ENCODE measurements around the gene CEP68.
"Not testable (repeated sequence)": the region's sequence is repeated elsewhere in the genome, so short reads cannot be mapped to it uniquely, and the experiment has no call there.

The CEP68 gene

DNA sequence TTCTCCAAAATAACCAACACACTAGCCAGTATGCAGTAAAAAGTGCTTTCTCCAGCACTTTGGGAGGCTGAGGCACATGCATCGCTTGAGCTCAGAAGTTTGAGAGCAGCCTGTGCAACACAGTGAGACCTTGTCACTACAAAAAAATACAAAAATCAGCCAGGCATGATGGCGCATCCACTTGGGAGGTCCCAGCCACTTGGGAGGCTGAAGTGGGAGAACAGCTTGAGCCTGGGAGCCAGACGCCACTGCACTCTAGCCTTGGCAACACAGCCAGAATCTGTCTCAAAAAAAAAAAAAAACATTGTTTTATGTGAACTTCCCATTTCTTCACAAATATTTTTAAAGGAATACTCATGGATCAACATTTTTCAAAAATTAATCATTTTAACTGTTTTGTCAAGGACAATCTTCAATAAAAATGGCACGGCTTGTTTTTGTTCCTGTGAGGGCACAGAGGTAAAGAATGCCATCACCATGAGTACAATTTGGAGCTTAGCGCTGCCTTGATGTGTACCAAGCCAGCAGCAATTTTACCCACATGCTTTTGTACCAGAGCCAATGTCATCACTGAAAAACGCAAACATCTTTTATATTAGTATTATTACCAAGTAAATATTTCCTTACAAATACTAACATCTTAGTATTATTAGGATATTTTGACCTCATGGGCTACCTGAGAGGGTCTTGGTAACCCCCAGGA is 46.9 kb downstream of the CEP68 start:
- no peak overlapping the region for H3K27ac Mint-ChIP-seq
- CTCF ChIA-PET, result interaction anchor here (0.6 kb wide), 2 partner anchors 11 to 121 kb away, joined by 3 to 5 read pairs; no protein-coding TSS in a partner anchor
- no peak for DNase-seq
- peaks cover 36% of the 10 kb centered on the region for H3K36me3 Mint-ChIP-seq
- H3K4me1 Mint-ChIP-seq, result peaks cover 3% of the 10 kb centered on the region
- H3K9me3 Mint-ChIP-seq, result no peaks in the 10 kb centered on the region
- no peak overlapping the region for H3K4me3 Mint-ChIP-seq
- no peaks in the 10 kb centered on the region for H3K27me3 Mint-ChIP-seq

DNA sequence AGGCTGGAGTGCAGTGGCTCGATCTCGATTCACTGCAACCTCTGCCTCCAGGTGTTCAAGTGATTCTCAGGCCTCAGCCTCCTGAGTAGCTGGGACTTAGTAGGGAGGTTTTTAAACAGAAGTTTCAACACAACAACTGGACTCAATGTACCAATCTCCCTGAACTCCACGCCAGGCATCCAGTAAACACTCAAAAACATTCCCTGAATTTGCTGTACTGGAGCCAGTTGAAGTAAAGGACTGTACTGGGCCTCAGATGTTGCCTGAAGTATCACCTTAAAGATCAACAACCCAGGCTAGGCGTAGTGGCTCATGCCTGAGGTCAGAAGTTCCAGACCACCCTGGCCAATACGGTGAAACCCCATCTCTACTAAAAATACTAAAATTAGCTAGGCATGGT is 51.3 kb downstream of the CEP68 start:
- Mint-ChIP-seq H3K27ac (no peak overlapping the region), H3K4me3 (no peak overlapping the region), H3K9me3 (no peaks in the 10 kb centered on the region), H3K36me3 (peaks cover 17% of the 10 kb centered on the region), H3K4me1 (peaks cover 12% of the 10 kb centered on the region), H3K27me3 (no peaks in the 10 kb centered on the region)
- no peak for DNase-seq
- CTCF ChIA-PET, result interaction anchor here (0.7 kb wide), 1 partner anchor 137 kb away, joined by 3 read pairs; no protein-coding TSS in a partner anchor

DNA sequence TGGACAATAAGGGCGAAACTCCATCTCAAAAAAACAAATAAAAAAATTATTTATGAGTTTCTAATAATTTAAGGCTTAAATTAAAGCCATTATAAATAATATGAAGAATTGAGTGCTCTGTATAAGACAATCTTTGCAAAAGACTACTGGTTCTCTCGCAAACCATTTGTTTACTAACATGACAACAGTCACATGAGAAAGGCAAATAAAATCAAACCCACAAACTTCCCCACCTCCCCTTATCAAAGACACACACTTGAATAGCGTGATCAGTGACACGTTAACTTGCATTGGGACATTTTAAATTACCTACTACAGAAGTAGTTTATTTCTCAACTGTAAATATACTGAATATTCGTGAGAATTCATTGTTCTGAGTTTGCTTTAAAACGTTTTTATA is 52.6 kb downstream of the CEP68 start:
- H3K4me1 Mint-ChIP-seq, result peaks cover 13% of the 10 kb centered on the region
- DNase-seq, result no peak
- no peak overlapping the region for H3K4me3 Mint-ChIP-seq
- H3K27me3 Mint-ChIP-seq, result no peaks in the 10 kb centered on the region
- no peak overlapping the region for H3K27ac Mint-ChIP-seq
- no peaks in the 10 kb centered on the region for H3K9me3 Mint-ChIP-seq
- H3K36me3 Mint-ChIP-seq, result peaks cover 13% of the 10 kb centered on the region
- CTCF ChIA-PET, result no interaction called here

DNA sequence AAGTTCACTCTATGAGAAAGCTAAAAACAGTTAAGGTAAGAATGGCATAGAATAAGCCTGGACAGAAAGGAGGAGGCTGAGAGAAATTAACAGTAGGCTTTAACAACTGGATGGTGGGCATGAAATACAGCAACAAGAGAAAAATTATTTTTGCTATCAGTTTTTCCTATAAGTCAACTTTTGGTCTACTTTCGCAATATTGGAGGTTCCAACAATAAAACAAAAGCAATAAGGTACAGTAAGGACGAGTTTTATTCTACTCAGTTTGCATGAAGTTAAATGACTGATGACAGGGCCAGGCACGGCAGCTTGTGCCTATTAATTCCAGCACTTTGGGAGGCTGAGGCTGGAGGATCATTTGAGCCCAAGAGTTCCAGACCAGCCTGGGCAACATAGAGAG is 56.4 kb downstream of the CEP68 start:
- Mint-ChIP-seq H3K36me3 (peaks cover 1% of the 10 kb centered on the region), H3K27me3 (no peaks in the 10 kb centered on the region), H3K9me3 (no peaks in the 10 kb centered on the region), H3K4me3 (no peak overlapping the region), H3K4me1 (peaks cover 16% of the 10 kb centered on the region), H3K27ac (no peak overlapping the region)
- DNase-seq, result no peak
- CTCF ChIA-PET, result no interaction called here

DNA sequence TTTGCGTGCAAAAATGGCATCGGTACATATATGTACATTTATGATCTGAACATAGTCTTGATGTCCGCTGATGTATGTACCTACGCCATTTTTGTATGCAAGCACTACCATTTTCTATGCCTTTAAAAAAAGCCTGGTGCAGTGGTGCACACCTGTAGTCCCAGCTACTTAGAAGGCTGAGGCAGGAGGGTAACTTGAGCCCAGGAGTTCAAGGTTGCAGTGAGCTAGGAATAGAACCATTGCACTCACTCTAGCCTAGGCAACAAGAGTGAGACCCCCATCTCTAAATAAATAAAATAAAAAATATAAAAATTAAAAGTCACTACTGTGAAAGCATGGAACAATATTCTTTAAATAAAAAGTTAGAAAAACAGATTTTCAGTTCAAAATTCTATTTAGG is 57.0 kb downstream of the CEP68 start:
- CTCF ChIA-PET, result no interaction called here
- Mint-ChIP-seq H3K36me3 (peaks cover 1% of the 10 kb centered on the region), H3K9me3 (no peaks in the 10 kb centered on the region), H3K4me1 (peaks cover 18% of the 10 kb centered on the region), H3K27me3 (no peaks in the 10 kb centered on the region), H3K27ac (no peak overlapping the region), H3K4me3 (no peak overlapping the region)
- DNase-seq, result no peak

DNA sequence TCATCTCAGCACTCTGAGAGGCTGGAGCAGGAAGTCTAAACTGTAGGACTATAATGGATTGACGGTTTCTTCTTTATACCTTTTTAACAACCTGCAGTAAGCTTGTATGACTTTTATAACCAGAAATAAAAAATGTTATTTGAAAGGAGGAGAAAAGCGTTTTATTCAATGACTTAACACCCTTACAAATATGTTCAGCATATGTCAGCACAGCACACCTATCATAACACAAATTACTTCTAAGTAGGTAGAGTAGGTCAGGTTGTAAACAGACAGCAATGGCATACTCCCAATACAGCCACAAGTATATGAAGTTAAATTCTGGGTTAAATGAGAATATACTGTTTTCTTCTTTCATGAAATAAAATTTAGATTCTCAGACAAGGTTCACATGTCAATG is 57.6 kb downstream of the CEP68 start:
- Mint-ChIP-seq H3K4me1 (peaks cover 18% of the 10 kb centered on the region), H3K27me3 (no peaks in the 10 kb centered on the region), H3K27ac (no peak overlapping the region), H3K36me3 (peaks cover 1% of the 10 kb centered on the region), H3K4me3 (no peak overlapping the region), H3K9me3 (no peaks in the 10 kb centered on the region)
- CTCF ChIA-PET, result no interaction called here
- DNase-seq, result no peak

DNA sequence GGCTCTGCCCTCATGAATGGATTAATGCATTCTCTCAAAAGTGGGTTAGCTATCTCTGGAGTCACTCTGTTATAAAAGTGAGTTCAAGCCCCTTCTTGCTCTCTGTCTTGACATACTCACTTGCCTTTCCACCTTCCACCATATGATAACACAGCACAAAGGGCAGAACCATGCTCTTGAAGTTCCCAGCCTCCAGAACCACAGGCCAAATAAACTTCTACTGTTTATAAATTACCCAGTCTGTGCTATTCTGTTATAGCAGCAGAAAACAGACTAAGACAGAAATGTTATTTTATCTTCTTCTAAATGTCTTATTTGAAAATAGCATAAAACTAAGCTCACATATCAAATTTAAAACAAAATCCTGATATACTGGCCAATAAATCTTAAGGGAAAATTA is 58.7 kb downstream of the CEP68 start:
- H3K36me3 Mint-ChIP-seq, result peaks cover 1% of the 10 kb centered on the region
- H3K27me3 Mint-ChIP-seq, result no peaks in the 10 kb centered on the region
- no peaks in the 10 kb centered on the region for H3K9me3 Mint-ChIP-seq
- no peak for DNase-seq
- no peak overlapping the region for H3K27ac Mint-ChIP-seq
- no peak overlapping the region for H3K4me3 Mint-ChIP-seq
- peaks cover 16% of the 10 kb centered on the region for H3K4me1 Mint-ChIP-seq
- CTCF ChIA-PET, result interaction anchor here (1.7 kb wide), 1 partner anchor 15 kb away, joined by 5 read pairs; the partner anchor contains the start of gene RAB1A

DNA sequence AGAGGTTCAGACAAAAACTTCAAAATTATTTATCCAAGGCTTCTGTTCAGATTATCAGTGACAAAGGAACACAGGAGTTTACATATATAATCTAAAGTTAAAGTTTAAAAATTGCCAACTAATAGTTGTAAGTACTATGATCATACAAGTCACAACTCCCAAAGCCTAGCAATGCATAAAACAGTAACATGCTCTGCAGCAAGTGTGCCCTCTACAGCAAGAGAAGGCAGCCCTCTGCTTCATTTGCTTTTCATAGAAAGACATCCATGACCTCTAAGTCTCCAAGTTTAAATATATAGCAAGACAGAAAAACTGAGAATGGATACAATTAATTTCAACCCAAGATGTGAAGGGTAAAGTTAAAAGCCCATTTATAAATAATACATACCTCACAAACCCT is 60.4 kb downstream of the CEP68 start:
- H3K27ac Mint-ChIP-seq, result no peak overlapping the region
- H3K4me3 Mint-ChIP-seq, result no peak overlapping the region
- peaks cover 7% of the 10 kb centered on the region for H3K36me3 Mint-ChIP-seq
- H3K9me3 Mint-ChIP-seq, result no peaks in the 10 kb centered on the region
- peaks cover 23% of the 10 kb centered on the region for H3K4me1 Mint-ChIP-seq
- DNase-seq, result no peak
- CTCF ChIA-PET, result no interaction called here
- no peaks in the 10 kb centered on the region for H3K27me3 Mint-ChIP-seq

DNA sequence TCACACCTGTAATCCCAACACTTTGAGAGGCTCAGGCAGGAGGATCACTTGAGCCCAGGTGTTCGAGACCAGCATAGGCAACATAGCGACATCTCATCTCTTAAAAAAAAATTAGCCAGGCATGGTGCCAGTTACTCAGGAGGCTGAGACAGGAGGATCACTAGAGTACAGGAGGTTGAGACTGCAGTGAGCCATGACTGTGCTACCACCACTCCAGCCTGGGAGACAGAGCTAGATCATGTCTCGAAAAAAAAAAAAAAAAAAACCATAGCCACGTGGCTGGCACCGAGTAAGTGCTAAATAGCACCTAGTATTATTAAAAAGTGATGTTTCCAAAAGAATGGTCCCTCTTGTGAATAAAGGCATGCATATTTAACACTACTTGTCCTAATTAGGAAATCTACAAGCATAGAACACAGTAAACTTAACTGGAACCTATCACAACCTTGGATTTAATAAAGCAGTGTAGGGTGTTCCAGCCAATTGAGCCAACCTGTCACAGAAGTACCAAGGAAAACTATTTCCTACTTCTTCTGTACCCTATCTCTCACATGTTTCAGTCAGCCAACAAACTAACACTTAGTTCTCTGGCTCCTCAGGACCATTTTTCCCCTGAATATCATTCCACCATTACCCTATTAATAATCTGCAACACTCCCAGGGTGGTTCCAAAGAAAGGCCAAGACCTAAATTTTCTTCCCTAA is 64.9 kb downstream of the CEP68 start:
- CTCF ChIA-PET, result no interaction called here
- peaks cover 8% of the 10 kb centered on the region for H3K36me3 Mint-ChIP-seq
- H3K4me3 Mint-ChIP-seq, result no peak overlapping the region
- no peaks in the 10 kb centered on the region for H3K9me3 Mint-ChIP-seq
- H3K27ac Mint-ChIP-seq, result no peak overlapping the region
- no peak for DNase-seq
- no peaks in the 10 kb centered on the region for H3K27me3 Mint-ChIP-seq
- H3K4me1 Mint-ChIP-seq, result peaks cover 37% of the 10 kb centered on the region

DNA sequence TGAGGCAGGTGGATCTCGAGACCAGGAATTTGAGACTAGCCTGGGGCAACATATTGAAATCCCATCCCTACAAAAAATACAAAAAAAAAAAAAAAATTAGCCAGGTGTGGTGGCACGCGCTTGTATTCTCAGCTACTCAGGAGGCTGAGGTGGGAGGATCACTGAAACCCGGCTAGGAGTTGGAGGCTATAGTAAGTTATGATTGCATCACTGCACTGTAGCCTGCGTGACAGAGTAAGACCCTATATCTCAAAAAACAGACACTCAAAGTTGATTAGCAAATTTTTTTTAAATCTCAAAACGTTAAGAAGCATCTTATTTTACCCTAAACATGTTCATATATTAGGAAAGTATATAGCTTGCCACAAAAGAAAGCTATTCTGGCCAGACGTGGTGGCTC is 66.1 kb downstream of the CEP68 start:
- Mint-ChIP-seq H3K27ac (no peak overlapping the region), H3K9me3 (no peaks in the 10 kb centered on the region), H3K27me3 (no peaks in the 10 kb centered on the region), H3K4me3 (no peak overlapping the region), H3K4me1 (peaks cover 41% of the 10 kb centered on the region), H3K36me3 (peaks cover 12% of the 10 kb centered on the region)
- CTCF ChIA-PET, result no interaction called here
- no peak for DNase-seq

DNA sequence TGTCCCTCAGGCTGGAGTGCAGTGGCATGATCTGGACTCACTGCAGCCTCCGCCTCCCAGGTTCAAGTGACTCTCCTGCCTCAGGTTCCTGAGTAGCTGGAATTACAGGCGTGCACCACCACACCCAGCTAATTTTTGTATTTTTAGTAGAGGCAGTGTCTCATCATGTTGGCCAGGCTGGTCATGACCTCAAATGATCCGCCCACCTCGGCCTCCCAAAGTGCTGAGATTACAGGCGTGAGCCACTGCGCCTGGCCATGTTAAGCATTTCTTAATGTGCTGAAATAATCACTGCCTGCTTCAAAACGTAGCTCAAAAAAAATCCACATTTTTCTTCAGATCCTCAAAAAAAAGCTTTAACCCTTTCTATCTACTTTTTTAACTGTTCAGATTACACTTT is 69.2 kb downstream of the CEP68 start:
- CTCF ChIA-PET, DNase-seq, H3K4me3 Mint-ChIP-seq, H3K9me3 Mint-ChIP-seq, H3K27me3 Mint-ChIP-seq, H3K27ac Mint-ChIP-seq: not testable (repeated sequence)
- Mint-ChIP-seq H3K4me1 (peaks cover 48% of the 10 kb centered on the region), H3K36me3 (peaks cover 16% of the 10 kb centered on the region)

DNA sequence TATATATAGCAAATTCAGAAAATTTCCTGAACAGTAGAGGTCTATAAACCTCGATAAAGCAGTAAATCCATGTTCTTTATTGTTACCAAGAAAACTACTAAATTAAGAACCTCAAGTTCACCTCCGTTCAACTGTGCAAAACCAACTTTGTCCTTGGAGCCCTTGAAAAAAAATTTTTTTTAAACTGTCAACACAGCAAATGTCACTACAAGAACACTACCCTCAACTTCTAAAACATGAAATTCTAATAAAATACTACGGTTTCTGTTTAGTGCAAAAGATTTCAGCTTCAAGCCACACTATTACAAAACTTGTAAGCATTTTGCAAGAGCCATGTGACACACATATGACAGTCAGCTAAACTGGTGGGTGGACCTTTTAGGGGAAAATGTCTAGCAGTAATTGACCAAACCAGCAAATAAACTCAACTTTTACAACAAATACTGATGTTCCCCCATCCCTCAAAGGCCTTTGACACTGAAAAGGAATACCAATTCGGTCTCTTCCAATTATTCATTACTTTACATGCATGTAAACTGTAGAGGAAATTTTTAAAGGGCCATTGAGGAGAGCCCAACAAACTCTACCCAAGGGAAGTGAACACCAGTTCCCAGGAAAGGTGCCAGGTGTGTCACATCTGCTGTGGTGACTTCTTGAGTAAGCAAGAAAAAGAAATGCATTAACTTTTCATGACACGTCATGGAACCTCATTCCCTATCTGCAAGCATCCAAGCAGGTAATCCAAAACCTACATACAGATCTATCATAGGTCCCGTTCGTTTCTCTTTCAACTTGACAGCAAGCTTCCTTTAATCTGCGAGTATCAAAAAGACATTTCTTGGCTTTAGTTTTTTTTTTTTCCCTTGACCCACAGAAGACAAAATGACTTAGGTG is 72.3 kb downstream of the CEP68 start:
- Mint-ChIP-seq H3K4me3 (peak overlapping the region; percentile 98), H3K36me3 (peaks cover 10% of the 10 kb centered on the region), H3K4me1 (peaks cover 45% of the 10 kb centered on the region), H3K27ac (peak overlapping the region; percentile 98), H3K9me3 (no peaks in the 10 kb centered on the region), H3K27me3 (peaks cover 16% of the 10 kb centered on the region)
- CTCF ChIA-PET, result interaction anchor here (1.0 to 2.7 kb wide), 4 partner anchors 13 to 73 kb away, joined by 3 to 18 read pairs (median 4); partner anchors contain the start of gene CEP68
- no peak for DNase-seq

DNA sequence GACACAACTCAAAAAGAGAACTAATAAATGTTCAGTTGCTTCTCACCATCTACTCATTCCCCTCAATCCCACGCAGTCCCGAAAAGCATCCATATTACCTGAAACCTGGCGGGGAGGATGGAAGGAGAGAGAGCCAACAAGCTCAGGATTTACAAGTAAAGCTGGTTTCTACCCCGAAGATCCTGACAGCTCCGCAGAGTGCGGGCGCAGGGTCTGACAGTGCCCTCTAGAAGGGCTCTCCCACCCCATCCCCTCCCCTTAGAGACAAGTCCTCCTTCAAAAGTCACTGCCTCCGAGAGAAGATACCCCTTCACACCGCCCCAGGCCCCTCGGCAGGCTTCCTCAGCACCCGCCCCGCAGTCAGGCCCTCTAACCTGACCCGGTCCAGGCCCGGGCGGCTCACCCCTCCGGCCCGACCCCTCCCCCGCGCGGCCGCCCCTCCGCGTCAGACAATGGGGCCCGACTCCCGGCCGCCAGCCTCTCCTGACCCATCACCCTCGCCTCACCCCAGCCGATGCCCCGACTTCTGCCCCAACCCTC is 73.1 kb downstream of the CEP68 start:
- peak overlapping the region; percentile 98 for H3K4me3 Mint-ChIP-seq
- no peaks in the 10 kb centered on the region for H3K9me3 Mint-ChIP-seq
- H3K4me1 Mint-ChIP-seq, result peaks cover 44% of the 10 kb centered on the region
- peak overlapping the region; percentile 98 for H3K27ac Mint-ChIP-seq
- CTCF ChIA-PET, result interaction anchor here (0.6 to 2.7 kb wide), 10 partner anchors 14 to 444 kb away, joined by 3 to 18 read pairs (median 4); partner anchors contain the start of genes ACTR2 and CEP68
- peaks cover 10% of the 10 kb centered on the region for H3K36me3 Mint-ChIP-seq
- peak; percentile 60 for DNase-seq
- peaks cover 17% of the 10 kb centered on the region for H3K27me3 Mint-ChIP-seq

Data from activated naive CD4-positive, alpha-beta T cell treated with anti-CD3 and anti-CD28 coated beads, Interleukin-2, amount 10 ng/mL, durations not matched to agents 7 days and 5 days (primary cell).